HCT116 (cell line): Measurements from ENCODE around the gene IL17RA. TPM values are rescaled to one million over a fixed set of nuclear protein-coding genes. Genes with fewer than 3 reads are reported as not detected.

Experiments used
- ATAC-seq: fragments of 200-7000 bp; cut with Tn5 transposase; 2 replicates; pipeline ENCODE4 v1.9.1; 2020; ENCODE audit warnings: mild to moderate bottlenecking, moderate library complexity
- BruUV-seq: library from RNA; stranded (reverse); fragments of 400-500 nt; replicated peaks from 2 replicates; lab custom pipeline; 2021; lab: Mats Ljungman, UMichigan
- CTCF ChIA-PET: fragments of 300-600 bp; sonication (Branson Sonifier 250); formaldehyde crosslinking; loops from one replicate; lab custom pipeline; 2021; ENCODE audit warnings: antibody characterized with exemption; lab: Charles Lee
- POLR2A ChIA-PET: fragments of 300-600, 350-600 bp; sonication (Branson Sonifier 250); formaldehyde crosslinking; loops from one replicate; lab custom pipeline; 2021; ENCODE audit warnings: antibody characterized with exemption; lab: Charles Lee
- RAD21 ChIA-PET, 2 experiments: fragments of 300-600 bp; sonication (Branson Sonifier 250); formaldehyde crosslinking; loops; one replicate each; lab custom pipeline; 2023; ENCODE audit warnings: low total read pairs in 2 of 2; ENCODE audit not compliant: uncharacterized antibody in 2 of 2, unreplicated experiment in 2 of 2, low non-redundant PET in 1 of 2; lab: Charles Lee
- DNase-seq: peaks from one replicate; pipeline ENCODE4 v3.0.0-alpha.2; 2010; ENCODE audit warnings: low read depth, low spot score
- H2AFZ ChIP-seq: fragments of 200-600 bp; shearing (Covaris generic), sonication (generic); 2 replicates; pipeline ENCODE4 v1.6.1; 2017; ENCODE audit warnings: low read depth, mixed run types, mixed read lengths, antibody characterized with exemption, low read length; ENCODE audit not compliant: poor library complexity, severe bottlenecking
- H3K27ac ChIP-seq: 2 replicates; pipeline ENCODE4 v1.5.1; 2012; ENCODE audit warnings: low read depth, low read length
- H3K27me3 ChIP-seq: fragments of 200-600 bp; sonication (generic); 2 replicates; pipeline ENCODE4 v1.6.1; 2016; ENCODE audit warnings: mixed run types, low read length, mixed read lengths; ENCODE audit not compliant: insufficient read depth
- H3K36me3 ChIP-seq, 2 experiments: fragments of 200-500 bp in 1 of 2; fragments of 200-600 bp in 1 of 2; sonication (Bioruptor generic) in 1 of 2; sonication (generic) in 1 of 2; 2 replicates each; pipeline versions ENCODE4 v1.5.1 to v1.6.1; 2014 to 2016; ENCODE audit warnings: low read length in 2 of 2, inconsistent platforms in 1 of 2, mixed read lengths in 1 of 2, mixed run types in 1 of 2; ENCODE audit not compliant: insufficient read depth in 2 of 2, control insufficient read depth in 1 of 2
- H3K4me1 ChIP-seq, 2 experiments: fragments of 200-600 bp in 1 of 2; sonication (generic) in 1 of 2; 2 replicates each; pipeline versions ENCODE4 v1.5.1 to v1.6.1; 2012 to 2017; ENCODE audit warnings: low read length in 2 of 2, inconsistent platforms in 1 of 2, mild to moderate bottlenecking in 1 of 2, mixed read lengths in 1 of 2, mixed run types in 1 of 2, moderate library complexity in 1 of 2; ENCODE audit not compliant: insufficient read depth in 2 of 2, control insufficient read depth in 1 of 2
- H3K4me2 ChIP-seq: fragments of 200-600 bp; sonication (generic); 2 replicates; pipeline ENCODE4 v1.6.1; 2017; ENCODE audit warnings: mixed run types, low read length, mixed read lengths
- H3K4me3 ChIP-seq, 2 experiments: fragments of 200-600 bp in 1 of 2; sonication (generic) in 1 of 2; replicated peaks in 1 of 2; 2 replicates each; pipeline ENCODE4 v1.5.1; 2011 to 2016; ENCODE audit warnings: low read length in 2 of 2, control low read depth in 1 of 2, low read depth in 1 of 2, mild to moderate bottlenecking in 1 of 2, mixed read lengths in 1 of 2, mixed run types in 1 of 2
- H3K79me2 ChIP-seq: fragments of 200-600 bp; sonication (generic); 2 replicates; pipeline ENCODE4 v1.6.1; 2017; ENCODE audit warnings: mild to moderate bottlenecking, mixed run types, low read length, moderate library complexity, mixed read lengths; ENCODE audit not compliant: insufficient read depth
- H3K9ac ChIP-seq: fragments of 200-600 bp; sonication (generic); 2 replicates; pipeline ENCODE4 v1.6.1; 2016; ENCODE audit warnings: low read length, mixed read lengths
- H3K9me2 ChIP-seq: fragments of 200-600 bp; sonication (generic), shearing (Covaris generic); 2 replicates; pipeline ENCODE4 v1.6.1; 2017; ENCODE audit warnings: mixed run types, mild to moderate bottlenecking, moderate library complexity; ENCODE audit not compliant: insufficient read depth
- H3K9me3 ChIP-seq, 2 experiments: fragments of 200-500 bp in 1 of 2; fragments of 200-600 bp in 1 of 2; sonication (Bioruptor generic) in 1 of 2; sonication (generic) in 1 of 2; 2 replicates each; pipeline ENCODE4 v1.6.1; 2014 to 2017; ENCODE audit warnings: low read length in 2 of 2, mixed read lengths in 2 of 2, inconsistent platforms in 1 of 2, low read depth in 1 of 2, mild to moderate bottlenecking in 1 of 2, mixed run types in 1 of 2, moderate library complexity in 1 of 2; ENCODE audit not compliant: control insufficient read depth in 1 of 2, insufficient read depth in 1 of 2
- H4K20me1 ChIP-seq: fragments of 200-600 bp; sonication (generic), shearing (Covaris generic); 2 replicates; pipeline ENCODE4 v1.6.1; 2017; ENCODE audit warnings: mixed run types, mild to moderate bottlenecking, moderate library complexity; ENCODE audit not compliant: insufficient read depth
- CEBPB ChIP-seq: IDR thresholded peaks from 2 replicates; pipeline ENCODE4 v1.6.1; 2012; ENCODE audit warnings: low read depth
- EZH2 ChIP-seq: fragments of 200-600 bp; sonication (generic); IDR thresholded peaks from 2 replicates; pipeline ENCODE4 v1.6.1; 2017; ENCODE audit warnings: antibody characterized with exemption, mixed run types
- EZH2phosphoT487 ChIP-seq: fragments of 200-600 bp; IDR thresholded peaks from 2 replicates; pipeline ENCODE4 v1.6.1; 2018; ENCODE audit warnings: antibody characterized with exemption, borderline replicate concordance
- FOSL1 ChIP-seq: IDR thresholded peaks from 2 replicates; pipeline ENCODE4 v1.6.1; 2012; ENCODE audit warnings: low read depth
- RAD21 ChIP-seq: IDR thresholded peaks from 2 replicates; pipeline ENCODE4 v1.6.1; 2012; ENCODE audit warnings: low read depth, mild to moderate bottlenecking
- SP1 ChIP-seq: IDR thresholded peaks from 2 replicates; pipeline ENCODE4 v1.6.1; 2012; ENCODE audit warnings: low read depth
- ZNF274 ChIP-seq: fragments of 200-500 bp; sonication (Bioruptor generic); IDR thresholded peaks from 2 replicates; pipeline ENCODE4 v1.6.1; 2014; ENCODE audit warnings: mild to moderate bottlenecking, low read depth, low read length, inconsistent platforms
- intact Hi-C: fragments of 100-400 bp; cut with micrococcal nuclease; formaldehyde crosslinking; loops from 2 replicates; pipeline ENCODE4 v1.10.0; 2022
- total RNA-seq: library from RNA; stranded (reverse); gene quantifications from one replicate; pipeline ENCODE4 v1.2.1, GENCODE V29; 2021; ENCODE audit not compliant: unreplicated experiment
- TF ChIP-seq, protein P1 (sequence below): IDR thresholded peaks from 2 replicates; pipeline ENCODE4 v1.6.1; 2012
- TF ChIP-seq, protein P2 (sequence below): IDR thresholded peaks from 2 replicates; pipeline ENCODE4 v1.6.1; 2012; ENCODE audit warnings: low read depth

The IL17RA gene
- total RNA-seq, 1 experiment from 2014 or later = 17.3 TPM

DNA sequence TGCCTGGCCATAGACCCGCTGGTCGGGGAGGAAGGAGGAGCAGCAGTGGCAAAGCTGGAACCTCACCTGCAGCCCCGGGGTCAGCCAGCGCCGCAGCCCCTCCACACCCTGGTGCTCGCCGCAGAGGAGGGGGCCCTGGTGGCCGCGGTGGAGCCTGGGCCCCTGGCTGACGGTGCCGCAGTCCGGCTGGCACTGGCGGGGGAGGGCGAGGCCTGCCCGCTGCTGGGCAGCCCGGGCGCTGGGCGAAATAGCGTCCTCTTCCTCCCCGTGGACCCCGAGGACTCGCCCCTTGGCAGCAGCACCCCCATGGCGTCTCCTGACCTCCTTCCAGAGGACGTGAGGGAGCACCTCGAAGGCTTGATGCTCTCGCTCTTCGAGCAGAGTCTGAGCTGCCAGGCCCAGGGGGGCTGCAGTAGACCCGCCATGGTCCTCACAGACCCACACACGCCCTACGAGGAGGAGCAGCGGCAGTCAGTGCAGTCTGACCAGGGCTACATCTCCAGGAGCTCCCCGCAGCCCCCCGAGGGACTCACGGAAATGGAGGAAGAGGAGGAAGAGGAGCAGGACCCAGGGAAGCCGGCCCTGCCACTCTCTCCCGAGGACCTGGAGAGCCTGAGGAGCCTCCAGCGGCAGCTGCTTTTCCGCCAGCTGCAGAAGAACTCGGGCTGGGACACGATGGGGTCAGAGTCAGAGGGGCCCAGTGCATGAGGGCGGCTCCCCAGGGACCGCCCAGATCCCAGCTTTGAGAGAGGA is 24.5 kb downstream of the IL17RA start:
- Histone ChIP-seq H2AFZ (no peak overlapping the region), H3K4me1 (no peaks in the 10 kb centered on the region), H3K9me3 (no peaks in the 10 kb centered on the region), H3K4me2 (no peak overlapping the region), H3K4me3 (no peak overlapping the region), H3K27ac (no peak overlapping the region), H3K9ac (no peak overlapping the region), H3K27me3 (no peaks in the 10 kb centered on the region), H3K79me2 (no peaks in the 10 kb centered on the region), H3K36me3 (peaks cover 0 to 5% of the 10 kb centered on the region in 2 experiments; a peak in 1 of 4 replicates), H4K20me1 (no peaks in the 10 kb centered on the region), H3K9me2 (no peaks in the 10 kb centered on the region)
- POLR2A ChIA-PET = no interaction called here
- ATAC-seq = no peak
- RAD21 ChIA-PET = no interaction called here
- TF ChIP-seq CEBPB = no peak
- TF ChIP-seq, protein P1, sequence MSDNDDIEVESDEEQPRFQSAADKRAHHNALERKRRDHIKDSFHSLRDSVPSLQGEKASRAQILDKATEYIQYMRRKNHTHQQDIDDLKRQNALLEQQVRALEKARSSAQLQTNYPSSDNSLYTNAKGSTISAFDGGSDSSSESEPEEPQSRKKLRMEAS = no peak
- no peak for TF ChIP-seq EZH2phosphoT487
- TF ChIP-seq SP1 = no peak
- TF ChIP-seq FOSL1 = no peak
- TF ChIP-seq EZH2 = no peak
- DNase-seq = no peak
- BruUV-seq = no TSS peak
- CTCF ChIA-PET = no interaction called here
- intact Hi-C loops = no loop called here

DNA sequence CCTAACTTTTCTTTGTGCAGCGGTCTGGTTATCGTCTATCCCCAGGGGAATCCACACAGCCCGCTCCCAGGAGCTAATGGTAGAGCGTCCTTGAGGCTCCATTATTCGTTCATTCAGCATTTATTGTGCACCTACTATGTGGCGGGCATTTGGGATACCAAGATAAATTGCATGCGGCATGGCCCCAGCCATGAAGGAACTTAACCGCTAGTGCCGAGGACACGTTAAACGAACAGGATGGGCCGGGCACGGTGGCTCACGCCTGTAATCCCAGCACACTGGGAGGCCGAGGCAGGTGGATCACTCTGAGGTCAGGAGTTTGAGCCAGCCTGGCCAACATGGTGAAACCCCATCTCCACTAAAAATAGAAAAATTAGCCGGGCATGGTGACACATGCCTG is 25.2 kb downstream of the IL17RA start:
- Histone ChIP-seq H3K27ac (no peak overlapping the region), H3K4me1 (no peaks in the 10 kb centered on the region), H3K4me2 (no peak overlapping the region), H4K20me1 (no peaks in the 10 kb centered on the region), H3K9me2 (no peaks in the 10 kb centered on the region), H3K9me3 (no peaks in the 10 kb centered on the region), H3K4me3 (no peak overlapping the region), H3K79me2 (no peaks in the 10 kb centered on the region), H2AFZ (no peak overlapping the region), H3K36me3 (peaks cover 0 to 5% of the 10 kb centered on the region in 2 experiments; a peak in 1 of 4 replicates), H3K9ac (no peak overlapping the region), H3K27me3 (no peaks in the 10 kb centered on the region)
- ChIA-PET POLR2A (no interaction called here), CTCF (no interaction called here), RAD21 (interaction anchor here in 1 of 2 experiments (0.7 kb wide), 1 partner anchor 13 kb away, joined by 5 read pairs; no protein-coding TSS in a partner anchor)
- DNase-seq (no peak), ATAC-seq (no peak)
- intact Hi-C loops = no loop called here
- no TSS peak for BruUV-seq
- no peak for TF ChIP-seq ZNF274
- TF ChIP-seq, protein P2, sequence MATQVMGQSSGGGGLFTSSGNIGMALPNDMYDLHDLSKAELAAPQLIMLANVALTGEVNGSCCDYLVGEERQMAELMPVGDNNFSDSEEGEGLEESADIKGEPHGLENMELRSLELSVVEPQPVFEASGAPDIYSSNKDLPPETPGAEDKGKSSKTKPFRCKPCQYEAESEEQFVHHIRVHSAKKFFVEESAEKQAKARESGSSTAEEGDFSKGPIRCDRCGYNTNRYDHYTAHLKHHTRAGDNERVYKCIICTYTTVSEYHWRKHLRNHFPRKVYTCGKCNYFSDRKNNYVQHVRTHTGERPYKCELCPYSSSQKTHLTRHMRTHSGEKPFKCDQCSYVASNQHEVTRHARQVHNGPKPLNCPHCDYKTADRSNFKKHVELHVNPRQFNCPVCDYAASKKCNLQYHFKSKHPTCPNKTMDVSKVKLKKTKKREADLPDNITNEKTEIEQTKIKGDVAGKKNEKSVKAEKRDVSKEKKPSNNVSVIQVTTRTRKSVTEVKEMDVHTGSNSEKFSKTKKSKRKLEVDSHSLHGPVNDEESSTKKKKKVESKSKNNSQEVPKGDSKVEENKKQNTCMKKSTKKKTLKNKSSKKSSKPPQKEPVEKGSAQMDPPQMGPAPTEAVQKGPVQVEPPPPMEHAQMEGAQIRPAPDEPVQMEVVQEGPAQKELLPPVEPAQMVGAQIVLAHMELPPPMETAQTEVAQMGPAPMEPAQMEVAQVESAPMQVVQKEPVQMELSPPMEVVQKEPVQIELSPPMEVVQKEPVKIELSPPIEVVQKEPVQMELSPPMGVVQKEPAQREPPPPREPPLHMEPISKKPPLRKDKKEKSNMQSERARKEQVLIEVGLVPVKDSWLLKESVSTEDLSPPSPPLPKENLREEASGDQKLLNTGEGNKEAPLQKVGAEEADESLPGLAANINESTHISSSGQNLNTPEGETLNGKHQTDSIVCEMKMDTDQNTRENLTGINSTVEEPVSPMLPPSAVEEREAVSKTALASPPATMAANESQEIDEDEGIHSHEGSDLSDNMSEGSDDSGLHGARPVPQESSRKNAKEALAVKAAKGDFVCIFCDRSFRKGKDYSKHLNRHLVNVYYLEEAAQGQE = no peak
- TF ChIP-seq RAD21 = no peak
